ENCODE measurements around the gene SCD5.

The SCD5 gene

DNA sequence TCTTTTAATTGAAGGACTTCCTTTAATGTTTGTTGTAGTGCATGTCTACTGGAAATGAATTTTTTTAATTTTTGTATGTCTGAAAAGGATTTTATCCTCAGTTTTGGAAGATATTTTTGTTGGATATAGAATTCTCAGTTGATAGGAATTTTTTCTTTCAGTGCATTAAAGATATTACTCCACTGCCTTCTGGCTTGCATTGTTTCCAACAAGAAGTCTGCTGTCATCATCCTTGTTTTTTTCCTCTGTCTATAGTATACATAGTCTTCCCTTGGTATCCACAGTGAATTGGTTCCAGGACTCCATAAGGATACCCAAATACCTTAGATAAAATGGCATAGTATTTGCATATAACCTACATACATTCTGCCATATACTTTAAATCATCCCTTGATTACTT is 33.5 kb downstream of the SCD5 start:
- no peak for DNase-seq (ENCODE audit: low read depth)

DNA sequence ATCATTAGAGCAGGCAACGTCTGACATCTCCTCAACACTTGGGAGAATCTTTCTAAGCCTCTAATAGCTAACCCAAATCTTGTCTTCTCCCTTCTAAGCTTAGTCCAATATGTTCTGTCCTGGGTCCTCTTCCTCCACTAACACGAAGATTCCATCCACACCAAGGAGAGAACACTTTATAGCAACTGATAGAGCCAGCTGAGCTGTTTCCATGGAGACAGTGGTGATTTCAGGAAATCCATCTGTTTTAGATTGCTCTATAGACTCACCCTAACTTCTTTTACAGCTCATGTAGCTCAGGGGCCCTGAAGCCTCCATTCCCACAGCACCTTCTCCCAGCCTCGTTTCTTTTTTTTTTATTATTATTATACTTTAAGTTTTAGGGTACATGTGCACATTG is 37.4 kb downstream of the SCD5 start:
- no peak for DNase-seq (ENCODE audit: low read depth)

DNA sequence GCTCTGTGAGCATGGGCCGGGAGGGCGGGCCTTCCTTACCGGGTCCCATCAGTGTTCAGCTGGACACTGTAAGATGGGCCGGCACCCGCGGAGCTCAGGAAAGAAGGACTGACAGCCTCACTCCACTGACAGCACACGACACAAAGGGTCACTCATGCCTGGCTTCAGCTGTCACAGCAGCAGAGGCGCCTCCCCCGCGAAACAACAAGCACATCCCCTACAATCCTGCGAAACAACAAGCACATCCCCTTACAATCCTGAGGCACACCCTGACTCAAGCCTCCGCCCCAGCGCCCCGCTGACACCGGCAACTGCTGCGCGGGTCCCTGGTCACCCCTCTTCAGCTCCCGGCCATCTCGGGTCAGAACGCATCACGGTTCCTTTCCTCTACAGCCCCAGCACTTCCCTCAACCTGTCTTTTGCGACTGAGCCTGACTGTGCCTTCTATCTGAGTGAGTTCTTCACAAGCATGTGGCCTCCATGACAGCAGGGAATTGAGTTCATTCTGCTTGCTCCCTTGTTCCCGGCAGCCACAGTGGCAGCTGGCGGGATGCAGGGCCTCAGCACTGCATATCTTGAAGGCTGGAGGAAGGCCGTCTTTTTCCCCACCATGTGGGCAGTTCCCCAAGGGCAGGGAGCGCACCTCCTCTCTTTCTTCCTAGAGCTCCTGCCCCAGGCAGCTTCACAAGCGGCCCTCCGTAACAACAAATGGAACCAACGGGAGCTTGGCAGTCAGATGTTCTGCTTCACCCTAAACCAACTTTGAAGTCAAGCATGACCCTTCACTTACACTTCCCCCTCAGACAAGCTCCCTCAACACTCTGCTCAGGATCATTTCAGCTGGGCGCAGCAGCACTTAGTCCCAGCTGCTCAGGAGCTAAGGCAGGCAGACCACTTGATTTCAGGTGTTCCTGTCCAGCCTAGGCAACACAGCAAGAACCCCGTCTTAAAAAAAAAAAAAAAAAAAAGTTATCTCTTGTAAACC is 39.6 kb downstream of the SCD5 start:
- no peak for DNase-seq (ENCODE audit: low read depth)

DNA sequence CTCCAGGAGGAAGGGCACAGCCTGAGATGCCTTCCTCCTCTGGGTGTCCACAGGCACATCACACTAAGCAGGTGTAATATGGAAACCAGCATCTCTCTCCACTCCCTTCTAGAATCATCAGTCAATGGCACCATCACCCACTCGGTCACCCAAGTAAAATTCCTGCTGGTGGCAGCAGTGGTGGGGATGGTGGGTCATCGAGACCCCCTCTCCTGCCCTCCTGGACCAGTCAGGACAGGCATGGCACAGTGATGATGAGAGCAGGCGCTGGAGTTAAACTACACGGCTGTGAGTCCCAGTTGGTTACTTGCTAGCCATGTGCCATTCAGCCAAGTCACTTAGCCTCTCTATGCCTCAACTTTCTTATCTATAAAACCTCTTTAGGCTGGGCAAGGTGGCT is 42.5 kb downstream of the SCD5 start:
- DNase-seq (ENCODE audit: low read depth) = no peak

DNA sequence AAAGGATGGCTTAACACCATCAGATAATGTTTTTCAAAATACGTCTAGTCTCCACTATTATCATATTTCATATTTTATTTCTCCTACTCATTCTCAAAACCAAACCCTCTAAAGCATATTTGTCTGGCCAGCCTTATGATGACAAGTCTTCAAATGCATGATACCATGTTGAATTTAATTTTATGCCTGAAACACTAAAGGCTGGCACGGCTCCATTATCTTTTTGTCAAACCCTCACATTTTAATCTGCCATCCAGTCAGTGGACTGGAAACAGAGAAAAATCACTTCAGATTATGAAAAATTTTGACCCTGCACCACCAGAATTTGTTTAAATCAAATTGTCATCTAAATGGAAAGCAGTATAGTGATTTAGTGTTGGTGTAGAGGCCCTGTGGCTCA is 42.9 kb downstream of the SCD5 start:
- no peak for DNase-seq (ENCODE audit: low read depth)

DNA sequence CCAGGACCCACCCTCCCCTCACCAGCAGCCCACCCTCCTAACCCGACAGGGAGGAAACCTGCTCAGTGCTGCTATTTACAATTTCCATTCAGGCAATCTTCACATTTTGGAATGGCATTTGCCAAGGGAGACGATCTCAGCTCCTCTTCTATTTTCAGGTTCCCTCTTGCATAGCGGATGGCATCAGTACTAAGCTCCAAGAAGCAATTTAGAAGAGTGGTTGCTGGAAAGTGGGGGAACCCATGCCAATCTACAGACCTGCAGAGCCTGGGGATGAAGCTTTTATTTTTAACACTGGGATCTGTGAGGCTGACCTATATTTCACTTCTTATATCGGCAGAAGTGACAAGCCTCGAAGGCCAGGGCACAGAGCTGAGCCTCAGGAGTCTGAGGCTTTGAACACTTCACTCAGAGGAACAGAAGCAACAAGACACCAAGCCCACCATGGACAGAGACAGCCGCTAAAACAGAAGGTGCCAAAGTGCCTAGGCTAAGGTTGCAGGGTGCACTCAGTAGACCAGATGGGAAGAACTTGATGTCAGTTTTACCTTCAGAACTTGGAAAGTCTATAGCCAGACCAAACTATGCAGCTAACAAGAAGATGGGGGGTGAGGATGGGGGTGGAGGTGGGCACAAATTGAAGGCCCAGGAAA is 44.0 kb downstream of the SCD5 start:
- DNase-seq (ENCODE audit: low read depth) = no peak

DNA sequence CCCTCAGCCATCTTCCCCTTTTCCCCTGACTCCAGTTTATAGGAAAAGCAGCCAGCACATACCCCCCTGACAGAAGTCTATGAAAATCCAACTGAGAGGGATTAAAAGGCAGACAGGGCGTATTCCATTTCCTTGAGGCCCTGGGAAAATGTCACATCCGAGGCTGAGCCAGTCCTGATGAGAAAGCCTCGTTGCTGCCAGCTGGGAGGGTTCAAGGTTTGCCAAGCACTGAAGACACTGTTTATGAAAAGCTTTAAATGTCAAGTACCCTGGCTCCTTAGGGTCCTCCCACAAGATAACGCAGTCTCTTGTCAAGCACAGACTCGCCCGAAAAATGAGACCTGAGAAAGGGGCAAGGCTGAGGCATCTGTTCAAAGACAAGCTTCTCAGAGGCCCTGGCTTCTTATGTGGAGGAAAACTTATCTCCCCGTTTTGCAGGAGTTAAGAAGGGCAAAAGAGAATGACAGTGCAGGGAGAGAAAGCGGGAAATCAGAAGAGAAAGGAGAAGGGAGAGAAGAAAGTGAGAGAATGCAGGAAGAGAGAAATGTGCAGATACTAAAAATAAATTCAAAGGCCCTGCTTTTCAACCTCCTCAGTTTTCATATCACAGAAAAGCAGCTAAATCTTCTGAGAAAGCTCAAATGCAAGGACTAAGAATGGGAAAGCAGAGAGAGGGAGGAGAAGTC is 44.7 kb downstream of the SCD5 start:
- no peak for DNase-seq (ENCODE audit: low read depth)

DNA sequence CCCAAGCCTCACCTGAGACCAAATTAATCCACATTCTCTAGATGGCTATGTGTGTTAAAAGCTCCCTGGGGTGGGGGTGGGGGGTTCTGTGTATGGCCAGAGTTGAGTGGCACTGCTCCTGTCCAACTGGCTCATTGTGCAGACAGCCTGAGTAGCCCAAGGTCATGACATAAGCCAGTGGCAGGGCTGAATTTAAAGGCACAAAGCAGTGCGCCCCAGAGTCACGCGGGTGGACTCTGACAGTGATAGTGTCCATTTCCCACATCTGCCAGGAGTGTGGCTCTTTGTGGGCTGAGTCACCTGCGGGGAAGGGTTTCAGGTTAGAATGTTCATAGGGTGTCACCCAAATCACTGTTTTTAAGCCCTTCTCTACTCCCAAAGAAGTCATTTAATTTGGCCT is 45.4 kb downstream of the SCD5 start:
- DNase-seq (ENCODE audit: low read depth) = no peak

DNA sequence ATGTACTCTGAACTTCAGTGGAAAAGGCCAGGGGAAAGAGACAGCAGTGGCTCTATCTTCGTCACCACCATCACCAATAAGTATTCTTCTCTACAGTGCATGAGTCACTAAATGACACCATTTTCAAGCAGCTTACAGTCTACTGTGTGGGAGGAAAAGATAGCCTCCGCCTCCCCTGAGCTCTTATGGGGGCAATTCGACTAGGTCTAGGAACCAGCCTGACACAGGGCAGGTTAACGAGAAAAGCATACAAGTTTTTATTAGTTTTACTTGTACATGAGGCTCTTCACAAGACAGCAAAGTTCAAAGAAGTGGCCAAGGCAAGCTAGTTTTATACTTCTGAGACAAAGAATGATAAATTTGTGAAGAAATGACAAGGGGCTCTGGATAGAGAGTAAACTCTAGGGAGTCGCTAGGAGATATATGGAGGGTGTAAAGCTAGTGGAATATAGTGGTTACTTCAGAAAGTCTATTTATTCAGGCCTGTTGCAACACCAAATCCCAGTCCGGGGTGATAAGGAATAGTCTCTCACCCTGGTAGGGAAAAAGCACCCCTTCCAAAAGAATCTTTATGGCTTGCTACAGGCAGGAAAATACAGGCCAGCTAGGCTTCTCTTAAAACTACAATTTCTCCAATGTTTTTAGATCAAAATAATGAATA is 49.7 kb downstream of the SCD5 start:
- no peak for DNase-seq (ENCODE audit: low read depth)

DNA sequence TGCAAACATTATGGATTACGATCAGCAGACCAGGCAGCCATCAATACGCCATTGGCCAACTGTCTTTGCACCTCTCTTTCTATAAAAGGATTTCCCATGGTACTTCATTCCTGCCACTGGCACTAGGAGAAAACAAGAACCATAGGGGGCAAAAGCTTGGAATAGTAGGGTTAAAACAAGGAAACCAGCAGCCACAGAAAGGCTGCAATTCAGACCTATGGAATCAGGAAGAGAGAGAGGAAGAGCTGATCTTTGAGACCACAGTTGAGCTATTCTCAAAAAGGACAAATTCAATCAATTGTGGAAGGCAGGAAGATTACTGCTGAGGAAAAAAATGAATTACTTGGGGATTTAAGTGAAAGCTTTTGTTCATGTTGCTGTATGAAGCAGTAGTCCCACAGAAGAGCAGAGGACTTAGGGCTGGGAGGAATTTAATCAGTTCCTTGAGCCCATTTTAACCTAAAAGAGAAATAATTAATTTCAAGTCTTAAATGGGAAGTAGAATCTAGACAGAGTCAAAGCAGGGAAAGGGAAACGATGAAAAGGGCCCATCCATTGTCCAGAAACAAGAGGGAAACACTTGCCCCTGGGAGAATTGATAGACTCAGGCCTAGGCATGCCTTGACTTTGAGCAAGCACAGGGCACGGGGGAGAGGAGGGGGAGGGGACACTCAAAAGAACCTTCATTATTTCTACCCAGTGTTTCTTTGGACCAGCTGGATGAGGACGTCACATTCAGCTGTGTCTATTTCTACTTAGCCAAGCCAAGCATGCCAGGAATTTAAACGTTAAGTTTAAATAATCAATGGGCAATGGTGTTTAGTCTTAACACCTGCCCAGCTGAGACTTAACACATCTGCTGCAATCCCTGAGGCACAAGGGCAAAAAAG is 50.7 kb downstream of the SCD5 start:
- DNase-seq (ENCODE audit: low read depth) = no peak

DNA sequence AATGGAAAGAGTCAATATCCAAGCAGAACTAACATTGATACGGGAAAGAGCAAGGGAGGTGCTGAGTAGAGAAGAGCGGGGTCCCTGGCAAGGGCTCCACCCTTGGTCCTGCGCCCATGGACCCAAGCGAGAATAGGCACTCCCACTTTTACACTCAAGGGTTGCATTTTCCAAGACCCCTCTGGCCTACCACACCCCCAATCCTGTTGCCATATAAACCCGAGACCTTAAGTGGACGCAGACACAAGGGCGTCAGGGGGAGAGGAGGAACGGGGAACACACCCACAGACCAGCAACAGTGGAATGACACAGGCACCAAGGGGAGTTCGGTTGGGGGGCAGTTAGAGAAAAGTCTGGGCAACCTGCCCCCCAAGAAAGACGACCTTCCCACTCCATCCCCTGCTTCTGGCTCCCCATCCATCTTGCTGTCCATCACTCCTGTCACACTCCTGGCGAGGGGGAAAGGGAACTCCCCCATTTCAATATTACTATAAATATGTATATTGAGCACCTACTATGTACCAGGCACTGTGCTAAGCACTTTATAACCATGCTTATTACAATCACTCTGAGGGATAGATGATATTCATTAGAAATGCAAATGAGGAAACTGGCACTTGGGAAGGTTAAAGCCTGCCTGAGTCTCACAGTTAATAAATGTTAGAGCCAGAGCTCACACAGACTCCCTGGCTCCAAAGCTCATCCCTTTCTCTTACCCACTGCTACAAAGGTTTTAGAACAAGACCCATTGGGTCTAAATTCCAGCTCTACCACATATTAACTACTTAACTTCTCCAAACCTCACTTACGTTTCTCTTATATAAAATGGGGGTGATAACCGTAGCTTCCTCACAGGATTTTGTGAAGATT is 51.7 kb downstream of the SCD5 start:
- no peak for DNase-seq (ENCODE audit: low read depth)

DNA sequence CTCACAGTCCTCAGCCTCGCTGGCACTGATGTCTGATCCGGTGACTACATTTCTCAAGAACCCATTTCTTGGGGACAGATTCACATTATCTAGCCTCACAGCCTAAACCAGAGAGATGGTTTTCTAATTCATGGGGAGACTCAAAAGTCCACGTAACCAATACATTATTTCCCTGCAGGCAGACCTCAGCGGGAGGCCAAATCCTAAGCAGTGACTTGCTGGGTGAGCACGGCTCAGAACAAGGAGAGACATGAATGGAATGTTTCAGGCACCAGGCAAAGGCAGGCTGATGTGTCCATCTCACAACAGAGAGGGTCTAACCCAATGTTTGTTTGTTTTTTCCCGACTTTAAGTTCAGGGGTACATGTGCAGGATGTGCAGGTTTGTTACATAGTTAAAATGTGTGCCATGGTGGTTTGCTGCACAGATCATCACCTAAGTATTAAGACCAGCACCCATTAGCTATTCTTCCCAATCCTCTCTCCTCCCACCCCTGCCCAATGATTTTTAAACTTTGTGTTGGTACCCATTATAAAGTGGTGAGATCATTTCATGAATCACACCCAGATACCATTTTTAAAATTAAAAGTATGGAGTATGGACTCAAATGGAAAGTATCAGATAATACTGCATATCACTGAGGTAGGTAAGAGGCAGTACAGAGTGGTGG is 53.3 kb downstream of the SCD5 start:
- no peak for DNase-seq (ENCODE audit: low read depth)

DNA sequence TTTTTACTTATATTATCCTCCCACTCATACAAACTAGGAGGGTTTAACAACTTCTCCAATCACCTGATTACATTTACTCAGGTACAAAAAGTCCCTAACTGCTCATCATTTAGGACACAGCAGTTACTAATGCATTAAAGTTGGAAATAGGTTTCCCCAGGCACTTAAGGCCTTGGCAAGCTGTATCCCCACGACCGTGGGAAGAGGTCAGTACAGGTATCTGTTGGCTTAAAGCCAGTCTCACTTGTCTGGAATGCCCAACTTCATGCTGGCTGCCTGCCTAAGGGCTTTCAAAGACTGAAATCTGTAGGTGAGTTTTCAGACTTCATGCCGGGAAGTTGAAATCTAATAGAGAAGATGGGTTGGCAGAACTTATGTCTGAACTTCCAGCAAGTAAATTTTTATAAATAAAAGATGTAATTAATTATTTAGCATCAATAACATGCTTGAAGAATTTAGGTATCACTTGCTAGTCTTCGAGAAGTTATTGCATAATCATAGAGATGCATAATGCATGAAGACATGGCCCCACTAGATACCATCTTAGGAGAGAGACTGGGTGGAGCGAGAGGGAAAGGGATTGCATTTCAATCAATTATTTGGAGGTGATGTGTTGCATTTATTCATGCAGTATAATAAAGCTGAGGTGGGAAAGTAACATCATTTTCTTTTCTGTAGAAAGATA is 54.2 kb downstream of the SCD5 start:
- no peak for DNase-seq (ENCODE audit: low read depth)

DNA sequence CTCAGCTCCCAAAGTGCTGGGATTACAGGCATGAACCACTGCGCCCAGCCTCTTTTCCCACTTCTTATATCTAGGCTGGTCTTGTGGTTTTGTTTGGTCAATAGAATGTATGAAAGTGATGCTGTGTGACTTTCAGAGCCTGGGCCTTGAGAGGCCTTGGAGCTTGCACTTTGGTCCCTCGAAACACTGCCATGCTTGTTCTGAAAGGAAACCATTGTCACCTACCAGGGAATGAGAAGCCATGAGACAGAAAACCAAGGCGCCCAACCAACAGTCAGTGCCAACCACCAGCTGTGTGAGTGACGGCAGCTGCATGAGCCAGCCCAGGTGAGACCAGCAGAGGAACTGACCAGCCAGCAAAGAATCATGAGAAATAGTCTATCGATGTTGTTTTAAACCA is 57.4 kb downstream of the SCD5 start:
- DNase-seq (ENCODE audit: low read depth) = no peak

DNA sequence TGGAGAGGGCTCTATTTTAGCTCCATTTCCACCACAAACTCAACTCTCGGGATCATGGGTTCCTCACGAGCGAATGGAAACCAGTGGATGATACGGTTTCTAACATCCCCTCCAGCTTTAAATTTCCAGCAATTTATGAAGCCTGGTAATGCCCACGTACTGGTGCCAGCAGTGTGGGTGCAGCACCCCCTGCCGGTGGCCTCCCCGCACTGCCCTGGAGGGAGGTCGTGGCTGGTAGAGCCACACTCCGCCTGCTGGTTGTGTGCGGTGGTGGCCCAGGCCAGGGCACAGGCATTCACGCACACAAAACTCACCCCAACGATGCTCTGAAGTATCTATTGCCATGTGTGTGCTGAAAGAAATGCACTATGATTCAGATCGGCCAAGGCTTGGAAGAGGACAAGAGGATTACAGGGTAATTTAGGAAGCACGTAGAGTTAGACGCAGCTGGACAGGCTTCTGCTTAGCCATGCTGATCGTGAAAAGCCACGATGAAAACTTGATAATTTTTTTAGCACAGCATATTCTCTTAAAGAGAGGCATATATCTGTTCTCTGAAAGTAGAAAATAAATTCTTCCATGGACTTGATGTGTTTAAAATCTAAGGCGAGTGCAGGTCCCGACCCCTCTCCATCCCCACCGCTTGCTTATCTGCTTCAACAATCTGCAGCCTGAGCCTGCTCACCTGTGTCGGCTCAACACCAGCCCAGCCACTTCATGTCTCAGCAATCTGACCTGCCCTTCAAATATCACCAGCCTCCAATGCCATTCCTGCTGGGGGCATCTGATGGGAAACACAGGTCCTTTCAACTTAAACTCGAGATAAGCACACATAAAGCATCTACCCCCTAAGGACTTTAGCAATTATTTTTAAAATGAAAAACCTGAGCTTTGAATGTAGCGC is 59.1 kb downstream of the SCD5 start:
- peak; percentile 66 for DNase-seq (ENCODE audit: low read depth)

DNA sequence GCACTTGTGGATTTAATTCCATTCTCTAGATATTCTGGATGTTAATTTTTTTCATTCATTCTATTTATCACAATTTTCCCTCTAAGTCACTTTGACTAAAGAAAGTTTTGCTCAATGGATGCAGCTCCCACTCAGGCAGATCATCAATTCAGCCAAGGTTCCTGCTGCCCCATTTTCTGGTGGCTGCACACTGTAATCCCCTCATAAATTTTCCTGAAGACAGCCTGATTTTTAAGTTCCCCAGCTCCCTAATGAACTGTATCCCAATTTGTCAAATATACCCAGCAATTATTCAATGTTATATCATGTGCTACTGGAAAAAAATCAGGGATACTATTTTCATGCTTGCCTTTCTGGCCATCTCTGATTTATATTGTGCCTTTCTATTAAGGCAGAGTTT is 61.2 kb downstream of the SCD5 start:
- DNase-seq (ENCODE audit: low read depth) = no peak

DNA sequence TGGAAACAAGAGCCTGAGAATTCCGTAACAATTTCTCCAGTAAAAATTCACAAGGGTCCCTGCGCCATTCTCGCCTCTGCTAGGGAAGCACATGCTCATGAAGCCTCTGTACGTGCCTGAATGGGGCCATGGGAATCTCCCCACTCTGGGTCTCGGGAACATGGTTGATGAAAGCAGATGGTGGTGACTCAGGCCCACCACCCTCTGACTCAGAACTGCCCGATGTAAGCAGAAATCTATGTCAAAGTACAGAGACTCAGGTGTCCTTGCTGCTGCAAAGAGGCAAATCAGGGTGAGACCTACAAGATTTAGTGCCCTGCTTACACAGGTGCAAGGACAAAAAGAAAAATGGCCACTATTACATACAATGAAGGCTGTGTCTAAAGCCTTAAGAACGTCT is 65.0 kb downstream of the SCD5 start:
- no peak for DNase-seq (ENCODE audit: low read depth)

DNA sequence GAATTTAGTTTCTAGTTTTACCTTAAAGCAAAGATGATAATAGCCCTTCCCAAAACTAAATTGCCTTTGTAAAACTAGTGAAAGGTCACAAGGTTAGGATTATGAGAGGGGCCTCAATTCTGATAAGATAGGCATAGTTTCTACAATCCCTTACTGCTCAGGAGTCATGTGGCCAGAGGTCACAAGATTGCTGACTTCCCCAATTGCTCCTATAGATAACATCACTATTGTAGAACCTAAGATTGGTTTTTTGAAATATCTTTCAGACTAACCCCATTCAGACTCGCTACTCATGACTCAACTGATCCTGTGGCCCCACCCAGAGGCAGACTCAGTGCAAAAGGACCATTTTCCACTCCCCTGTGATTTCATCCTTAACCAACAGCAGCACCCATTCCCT is 70.3 kb downstream of the SCD5 start:
- no peak for DNase-seq (ENCODE audit: low read depth)

Measured in stimulated activated CD8-positive, alpha-beta memory T cell treated with anti-CD3 and anti-CD28 coated beads, Interleukin-4, amount 100 ng/mL, for 24 hours (primary cell).